ENCODE data around the gene TUBE1. TPM values are rescaled to one million over a fixed set of nuclear protein-coding genes. Genes with fewer than 3 reads are reported as not detected.

Gene TUBE1
- total and polyA plus RNA-seq, 2 experiments from 2014 or later = 26.3 to 27.7 TPM

GRCh38 chr6:112030206-112030960 lies 56.9 kb downstream of the TUBE1 start:
- Histone ChIP-seq H4K20me1 (replicated peaks; ENCODE audit: insufficient read depth) (no peaks in the 10 kb centered on the region), H3K4me1 (ENCODE audit: insufficient read depth) (peaks cover 3% of the 10 kb centered on the region; the same call in 1 of the 2 replicates), H3K36me3 (ENCODE audit: insufficient read depth) (no peaks in the 10 kb centered on the region), H3K4me3 (no peak overlapping the region), H3K4me2 (no peak overlapping the region), H3K9me2 (ENCODE audit: insufficient read depth) (no peaks in the 10 kb centered on the region), H2AFZ (no peak overlapping the region), H3K27me3 (ENCODE audit: insufficient read depth) (no peaks in the 10 kb centered on the region), H3K27ac (ENCODE audit: low read depth) (no peak overlapping the region), H3K79me2 (replicated peaks; ENCODE audit: insufficient read depth) (no peaks in the 10 kb centered on the region), H3F3A (replicated peaks; ENCODE audit: low read depth) (no peaks in the 10 kb centered on the region)
- Mint-ChIP-seq H3K4me3 (no peak overlapping the region), H3K27ac (no peak overlapping the region), H3K9me3 (no peaks in the 10 kb centered on the region), H3K36me3 (ENCODE audit: low read depth) (no peaks in the 10 kb centered on the region), H3K4me1 (peaks cover 11% of the 10 kb centered on the region), H3K27me3 (ENCODE audit: insufficient read depth, low read depth, poor library complexity) (peaks cover 4% of the 10 kb centered on the region)
- DNase-seq (ENCODE audit: low spot score) (no peak), ATAC-seq (no peak)
- TF ChIP-seq STAT1 (IDR thresholded peaks at IDR 0.05; ENCODE audit: unreplicated experiment) (no peak), ZNF114 (CRISPR knock-in tag; IDR thresholded peaks at IDR 0.05) (no peak), ETS1 (IDR thresholded peaks at IDR 0.05) (no peak), EZH2 (IDR thresholded peaks at IDR 0.05; ENCODE audit: low read depth, unreplicated experiment) (no peak), REST (IDR thresholded peaks at IDR 0.05; ENCODE audit: unreplicated experiment) (no peak), NANOG (IDR thresholded peaks at IDR 0.05; ENCODE audit: borderline replicate concordance) (no peak), EZH2phosphoT487 (IDR thresholded peaks at IDR 0.05; ENCODE audit: unreplicated experiment) (no peak), CREB1 (CRISPR knock-in tag; IDR thresholded peaks at IDR 0.05; ENCODE audit: low read depth) (no peak), JUNB (IDR thresholded peaks at IDR 0.05; ENCODE audit: unreplicated experiment) (no peak), CTCF (conservative IDR thresholded peaks at IDR 0.05; ENCODE audit: low read depth in 2 of 2) (no peak), ZNF462 (CRISPR knock-in tag; IDR thresholded peaks at IDR 0.05) (no peak), ZNF331 (CRISPR knock-in tag; IDR thresholded peaks at IDR 0.05; ENCODE audit: low read depth) (no peak), POLR2AphosphoS5 (IDR thresholded peaks at IDR 0.05; ENCODE audit: low read depth) (no peak)
